H1 (cell line): ENCODE results near the gene SOX6. TPM values are rescaled to one million over a fixed set of nuclear protein-coding genes. Genes with fewer than 3 reads are reported as not detected.

ENCODE experiments used
- ASH2L ChIP-seq: fragments of 200-600, 300-600 bp; sonication (generic); IDR thresholded peaks from one replicate; pipeline ENCODE4 v1.7.1; 2017; ENCODE audit warnings: low read length
- CREB1 ChIP-seq: IDR thresholded peaks from 2 replicates; pipeline ENCODE4 v1.6.1; 2012; ENCODE audit warnings: inconsistent platforms
- JUN ChIP-seq: IDR thresholded peaks from 2 replicates; pipeline ENCODE4 v1.6.1; 2011; ENCODE audit warnings: low read depth, mild to moderate bottlenecking, improper control_type of control experiment, low read length
- NRF1 ChIP-seq: IDR thresholded peaks from 2 replicates; pipeline ENCODE4 v1.6.1; 2011; ENCODE audit warnings: mild to moderate bottlenecking, low read depth, low read length, improper control_type of control experiment
- SIN3A ChIP-seq, 2 experiments: IDR thresholded peaks in 1 of 2; conservative IDR thresholded peaks in 1 of 2; 2 replicates each; pipeline ENCODE4 v1.6.1; 2011 to 2012; ENCODE audit warnings: low read length in 2 of 2, improper control_type of control experiment in 1 of 2, low read depth in 1 of 2, mild to moderate bottlenecking in 1 of 2
- SIRT6 ChIP-seq: IDR thresholded peaks from one replicate; pipeline ENCODE4 v1.7.1; 2012; ENCODE audit warnings: low read length, inconsistent platforms
- TBP ChIP-seq: IDR thresholded peaks from 2 replicates; pipeline ENCODE4 v1.6.1; 2011; ENCODE audit warnings: low read depth, low read length, improper control_type of control experiment
- polyA plus RNA-seq, 7 experiments: library from polyadenylated mRNA; depleted of rRNA in 3 of 7; stranded (reverse) in 5 of 7; unstranded in 2 of 7; fragments of >200 nt in 5 of 7; fragments of 200-250 nt in 2 of 7; gene quantifications; 1 replicate in 5 of 7; 2 replicates in 1 of 7; 4 replicates in 1 of 7; pipeline versions ENCODE4 v1.2.1 to v1.2.3, GENCODE V29; 2011 to 2013; ENCODE audit warnings: missing spikeins in 2 of 7, mixed read lengths in 2 of 7
- total RNA-seq: library from RNA; stranded (reverse); fragmentation: NEBNext Ultra II Directional; extraction: Animal tissue kit (Norgen Biotek cat#: 25700); gene quantifications from 2 replicates; pipeline ENCODE4 v1.2.1, GENCODE V29; 2021
- TF ChIP-seq, protein P1 (sequence below): fragments of 300-600 bp; sonication (generic); IDR thresholded peaks from 2 replicates; pipeline ENCODE4 v1.7.1; 2012; ENCODE audit warnings: low read length, moderate library complexity, mild to moderate bottlenecking, inconsistent platforms; ENCODE audit not compliant: insufficient replicate concordance
- TF ChIP-seq, protein P2 (sequence below): IDR thresholded peaks from 2 replicates; pipeline ENCODE4 v1.6.1; 2012; ENCODE audit warnings: inconsistent platforms
- TF ChIP-seq, protein P3 (sequence below): IDR thresholded peaks from 2 replicates; pipeline ENCODE4 v1.6.1; 2012; ENCODE audit warnings: inconsistent platforms

SOX6 gene
- total and polyA plus RNA-seq, 2 of the 8 experiments (the other 6 are each of a cell fraction or from before 2014, with no cell fraction given): 0.09 TPM; not detected in 1

DNA sequence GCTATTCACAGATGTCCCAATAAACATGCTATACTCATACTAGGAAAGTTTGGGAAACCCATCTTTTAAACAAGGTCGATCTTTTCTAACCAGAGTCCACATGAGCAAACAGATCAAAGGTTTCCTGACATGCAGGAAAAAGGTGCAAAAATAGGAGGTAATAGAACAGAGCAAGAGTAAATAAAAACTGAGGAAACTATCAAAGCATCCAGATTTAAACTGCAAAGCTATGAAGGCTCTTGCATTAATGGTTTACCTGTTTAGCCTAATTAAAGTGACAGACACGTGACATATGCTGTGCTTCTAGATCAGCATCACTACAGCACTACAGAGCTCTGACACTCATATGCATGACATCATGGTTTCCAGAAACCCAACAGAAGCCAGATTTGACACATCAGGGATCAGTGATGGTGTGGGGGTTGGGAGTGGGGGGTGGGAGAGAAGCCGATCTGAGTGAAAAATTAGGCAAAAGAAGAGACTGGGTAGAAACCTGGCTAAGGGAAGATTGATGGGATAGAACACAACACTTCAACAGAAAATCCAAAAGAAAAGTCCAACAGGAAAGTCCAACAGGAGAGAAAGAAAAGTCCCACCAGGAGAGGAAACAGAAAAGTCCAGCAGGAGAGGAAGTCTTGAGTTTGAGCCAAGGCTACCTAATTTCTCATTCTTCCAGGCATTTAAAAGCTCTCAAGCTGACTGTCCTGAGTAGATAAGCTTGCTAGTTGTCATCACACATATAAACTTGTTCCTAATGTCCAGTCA lies 262.3 kb downstream of the SOX6 start (continued):
- TF ChIP-seq, protein P1, sequence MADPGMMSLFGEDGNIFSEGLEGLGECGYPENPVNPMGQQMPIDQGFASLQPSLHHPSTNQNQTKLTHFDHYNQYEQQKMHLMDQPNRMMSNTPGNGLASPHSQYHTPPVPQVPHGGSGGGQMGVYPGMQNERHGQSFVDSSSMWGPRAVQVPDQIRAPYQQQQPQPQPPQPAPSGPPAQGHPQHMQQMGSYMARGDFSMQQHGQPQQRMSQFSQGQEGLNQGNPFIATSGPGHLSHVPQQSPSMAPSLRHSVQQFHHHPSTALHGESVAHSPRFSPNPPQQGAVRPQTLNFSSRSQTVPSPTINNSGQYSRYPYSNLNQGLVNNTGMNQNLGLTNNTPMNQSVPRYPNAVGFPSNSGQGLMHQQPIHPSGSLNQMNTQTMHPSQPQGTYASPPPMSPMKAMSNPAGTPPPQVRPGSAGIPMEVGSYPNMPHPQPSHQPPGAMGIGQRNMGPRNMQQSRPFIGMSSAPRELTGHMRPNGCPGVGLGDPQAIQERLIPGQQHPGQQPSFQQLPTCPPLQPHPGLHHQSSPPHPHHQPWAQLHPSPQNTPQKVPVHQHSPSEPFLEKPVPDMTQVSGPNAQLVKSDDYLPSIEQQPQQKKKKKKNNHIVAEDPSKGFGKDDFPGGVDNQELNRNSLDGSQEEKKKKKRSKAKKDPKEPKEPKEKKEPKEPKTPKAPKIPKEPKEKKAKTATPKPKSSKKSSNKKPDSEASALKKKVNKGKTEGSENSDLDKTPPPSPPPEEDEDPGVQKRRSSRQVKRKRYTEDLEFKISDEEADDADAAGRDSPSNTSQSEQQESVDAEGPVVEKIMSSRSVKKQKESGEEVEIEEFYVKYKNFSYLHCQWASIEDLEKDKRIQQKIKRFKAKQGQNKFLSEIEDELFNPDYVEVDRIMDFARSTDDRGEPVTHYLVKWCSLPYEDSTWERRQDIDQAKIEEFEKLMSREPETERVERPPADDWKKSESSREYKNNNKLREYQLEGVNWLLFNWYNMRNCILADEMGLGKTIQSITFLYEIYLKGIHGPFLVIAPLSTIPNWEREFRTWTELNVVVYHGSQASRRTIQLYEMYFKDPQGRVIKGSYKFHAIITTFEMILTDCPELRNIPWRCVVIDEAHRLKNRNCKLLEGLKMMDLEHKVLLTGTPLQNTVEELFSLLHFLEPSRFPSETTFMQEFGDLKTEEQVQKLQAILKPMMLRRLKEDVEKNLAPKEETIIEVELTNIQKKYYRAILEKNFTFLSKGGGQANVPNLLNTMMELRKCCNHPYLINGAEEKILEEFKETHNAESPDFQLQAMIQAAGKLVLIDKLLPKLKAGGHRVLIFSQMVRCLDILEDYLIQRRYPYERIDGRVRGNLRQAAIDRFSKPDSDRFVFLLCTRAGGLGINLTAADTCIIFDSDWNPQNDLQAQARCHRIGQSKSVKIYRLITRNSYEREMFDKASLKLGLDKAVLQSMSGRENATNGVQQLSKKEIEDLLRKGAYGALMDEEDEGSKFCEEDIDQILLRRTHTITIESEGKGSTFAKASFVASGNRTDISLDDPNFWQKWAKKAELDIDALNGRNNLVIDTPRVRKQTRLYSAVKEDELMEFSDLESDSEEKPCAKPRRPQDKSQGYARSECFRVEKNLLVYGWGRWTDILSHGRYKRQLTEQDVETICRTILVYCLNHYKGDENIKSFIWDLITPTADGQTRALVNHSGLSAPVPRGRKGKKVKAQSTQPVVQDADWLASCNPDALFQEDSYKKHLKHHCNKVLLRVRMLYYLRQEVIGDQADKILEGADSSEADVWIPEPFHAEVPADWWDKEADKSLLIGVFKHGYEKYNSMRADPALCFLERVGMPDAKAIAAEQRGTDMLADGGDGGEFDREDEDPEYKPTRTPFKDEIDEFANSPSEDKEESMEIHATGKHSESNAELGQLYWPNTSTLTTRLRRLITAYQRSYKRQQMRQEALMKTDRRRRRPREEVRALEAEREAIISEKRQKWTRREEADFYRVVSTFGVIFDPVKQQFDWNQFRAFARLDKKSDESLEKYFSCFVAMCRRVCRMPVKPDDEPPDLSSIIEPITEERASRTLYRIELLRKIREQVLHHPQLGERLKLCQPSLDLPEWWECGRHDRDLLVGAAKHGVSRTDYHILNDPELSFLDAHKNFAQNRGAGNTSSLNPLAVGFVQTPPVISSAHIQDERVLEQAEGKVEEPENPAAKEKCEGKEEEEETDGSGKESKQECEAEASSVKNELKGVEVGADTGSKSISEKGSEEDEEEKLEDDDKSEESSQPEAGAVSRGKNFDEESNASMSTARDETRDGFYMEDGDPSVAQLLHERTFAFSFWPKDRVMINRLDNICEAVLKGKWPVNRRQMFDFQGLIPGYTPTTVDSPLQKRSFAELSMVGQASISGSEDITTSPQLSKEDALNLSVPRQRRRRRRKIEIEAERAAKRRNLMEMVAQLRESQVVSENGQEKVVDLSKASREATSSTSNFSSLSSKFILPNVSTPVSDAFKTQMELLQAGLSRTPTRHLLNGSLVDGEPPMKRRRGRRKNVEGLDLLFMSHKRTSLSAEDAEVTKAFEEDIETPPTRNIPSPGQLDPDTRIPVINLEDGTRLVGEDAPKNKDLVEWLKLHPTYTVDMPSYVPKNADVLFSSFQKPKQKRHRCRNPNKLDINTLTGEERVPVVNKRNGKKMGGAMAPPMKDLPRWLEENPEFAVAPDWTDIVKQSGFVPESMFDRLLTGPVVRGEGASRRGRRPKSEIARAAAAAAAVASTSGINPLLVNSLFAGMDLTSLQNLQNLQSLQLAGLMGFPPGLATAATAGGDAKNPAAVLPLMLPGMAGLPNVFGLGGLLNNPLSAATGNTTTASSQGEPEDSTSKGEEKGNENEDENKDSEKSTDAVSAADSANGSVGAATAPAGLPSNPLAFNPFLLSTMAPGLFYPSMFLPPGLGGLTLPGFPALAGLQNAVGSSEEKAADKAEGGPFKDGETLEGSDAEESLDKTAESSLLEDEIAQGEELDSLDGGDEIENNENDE: no peak
- no peak for TF ChIP-seq TBP
- TF ChIP-seq CREB1: no peak
- no peak for TF ChIP-seq JUN
- no peak for TF ChIP-seq SIN3A (conservative IDR thresholded peaks at IDR 0.05 in 1 of 2, IDR thresholded peaks at IDR 0.05 in 1 of 2; ENCODE audit: low read depth in 1 of 2, low read length in 2 of 2)
- TF ChIP-seq, protein P2, sequence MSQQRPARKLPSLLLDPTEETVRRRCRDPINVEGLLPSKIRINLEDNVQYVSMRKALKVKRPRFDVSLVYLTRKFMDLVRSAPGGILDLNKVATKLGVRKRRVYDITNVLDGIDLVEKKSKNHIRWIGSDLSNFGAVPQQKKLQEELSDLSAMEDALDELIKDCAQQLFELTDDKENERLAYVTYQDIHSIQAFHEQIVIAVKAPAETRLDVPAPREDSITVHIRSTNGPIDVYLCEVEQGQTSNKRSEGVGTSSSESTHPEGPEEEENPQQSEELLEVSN: no peak
- TF ChIP-seq, protein P3, sequence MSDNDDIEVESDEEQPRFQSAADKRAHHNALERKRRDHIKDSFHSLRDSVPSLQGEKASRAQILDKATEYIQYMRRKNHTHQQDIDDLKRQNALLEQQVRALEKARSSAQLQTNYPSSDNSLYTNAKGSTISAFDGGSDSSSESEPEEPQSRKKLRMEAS: no peak
- no peak for TF ChIP-seq SIRT6
- TF ChIP-seq NRF1: no peak
- TF ChIP-seq ASH2L: no peak
